HG02938 (cell line): ENCODE results near the gene LRRTM1.

ENCODE experiments used
- ATAC-seq: cut with Tn5 transposase; IDR thresholded peaks from one replicate; pipeline ENCODE4 v1.9.1; 2021; ENCODE audit warnings: mild to moderate bottlenecking, moderate library complexity; ENCODE audit not compliant: unreplicated experiment

The LRRTM1 gene, protein sequence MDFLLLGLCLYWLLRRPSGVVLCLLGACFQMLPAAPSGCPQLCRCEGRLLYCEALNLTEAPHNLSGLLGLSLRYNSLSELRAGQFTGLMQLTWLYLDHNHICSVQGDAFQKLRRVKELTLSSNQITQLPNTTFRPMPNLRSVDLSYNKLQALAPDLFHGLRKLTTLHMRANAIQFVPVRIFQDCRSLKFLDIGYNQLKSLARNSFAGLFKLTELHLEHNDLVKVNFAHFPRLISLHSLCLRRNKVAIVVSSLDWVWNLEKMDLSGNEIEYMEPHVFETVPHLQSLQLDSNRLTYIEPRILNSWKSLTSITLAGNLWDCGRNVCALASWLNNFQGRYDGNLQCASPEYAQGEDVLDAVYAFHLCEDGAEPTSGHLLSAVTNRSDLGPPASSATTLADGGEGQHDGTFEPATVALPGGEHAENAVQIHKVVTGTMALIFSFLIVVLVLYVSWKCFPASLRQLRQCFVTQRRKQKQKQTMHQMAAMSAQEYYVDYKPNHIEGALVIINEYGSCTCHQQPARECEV

DNA sequence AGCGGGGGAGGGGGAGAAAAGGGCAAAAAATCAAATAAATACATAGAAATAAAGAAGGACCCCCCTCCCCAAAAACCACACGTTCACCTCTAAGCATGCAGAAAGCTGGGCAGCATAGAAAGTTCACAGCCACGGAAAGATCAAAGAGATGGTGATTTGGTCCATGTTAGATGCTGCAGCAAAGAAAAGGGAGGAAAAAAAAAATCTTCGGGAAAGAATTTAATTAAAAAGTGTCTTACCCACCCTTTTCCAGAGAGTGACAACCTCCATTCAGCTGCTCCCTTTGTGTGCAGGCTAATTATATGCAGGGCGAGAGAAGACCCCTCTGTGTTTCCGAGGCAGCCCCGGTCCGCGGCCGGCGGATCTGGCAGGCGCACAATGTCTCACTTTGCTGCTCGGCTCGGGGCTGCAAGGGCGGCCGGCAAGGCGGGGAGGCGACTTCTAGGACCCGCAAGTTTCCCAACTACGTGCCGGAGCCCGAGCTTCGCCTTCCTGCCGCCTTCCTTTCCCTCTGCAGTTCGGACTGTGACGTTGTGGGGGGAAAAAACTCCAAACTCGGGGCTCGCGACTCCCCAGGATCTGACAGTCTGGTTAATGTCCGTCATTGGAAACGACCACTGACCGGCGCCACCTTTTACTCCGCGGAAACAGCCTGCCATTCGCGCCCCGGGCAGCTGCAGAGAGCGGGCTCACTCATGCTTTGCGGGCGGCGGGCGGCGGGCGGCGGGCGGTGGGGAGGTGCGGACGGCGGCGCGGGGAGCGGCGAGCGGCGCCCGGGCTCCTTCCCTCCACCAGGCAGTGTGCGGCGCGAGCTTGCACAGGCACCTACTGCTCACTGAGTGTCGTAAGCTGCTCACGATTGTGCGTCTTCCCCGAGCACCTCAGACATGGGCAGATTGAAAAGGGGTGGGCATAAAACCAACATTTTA is at the start of gene LRRTM1:
TSS of gene LRRTM1 (minus strand) at position 844 of the 929 bp plus-strand sequence. CDS start 933 bp downstream, outside the sequence.
- ATAC-seq = no peak

DNA sequence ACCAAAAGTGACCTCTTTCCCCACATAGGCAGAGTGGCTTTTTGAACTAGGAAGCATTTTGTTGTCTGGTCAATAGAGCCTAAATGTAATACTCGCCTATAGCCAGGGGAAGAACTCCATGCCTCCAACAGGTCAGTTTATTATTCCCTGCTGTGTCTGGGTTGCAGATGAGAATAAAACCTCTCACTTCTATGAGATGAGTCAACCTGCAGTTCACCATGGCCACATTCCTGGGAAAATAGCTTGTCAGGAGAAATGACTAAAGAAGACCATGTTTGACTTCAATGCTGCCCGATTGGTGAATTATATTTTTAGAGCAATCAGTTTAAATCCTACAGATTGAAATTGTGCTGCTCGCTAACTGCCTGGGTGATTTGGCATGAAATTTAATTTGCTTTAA is 46.7 kb upstream of the LRRTM1 start:
- ATAC-seq = no peak

DNA sequence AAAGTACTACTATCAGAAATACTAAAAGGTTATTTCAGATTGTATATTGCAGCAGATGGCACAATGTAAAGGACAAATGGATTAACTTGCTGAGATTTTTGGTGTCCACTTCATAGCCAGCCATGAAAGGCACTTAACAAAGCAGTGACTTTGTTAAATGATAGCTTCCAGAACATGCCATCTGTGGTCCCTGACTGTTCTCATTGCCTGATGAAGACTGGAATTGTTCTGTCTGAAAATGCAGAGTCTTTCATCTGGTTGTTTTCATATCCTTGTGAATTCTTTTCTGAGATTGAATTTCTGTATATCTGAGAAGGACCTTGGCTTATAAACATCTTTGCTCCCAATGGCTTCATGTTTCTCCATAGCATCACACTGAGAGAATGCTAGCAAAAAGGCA is 44.4 kb upstream of the LRRTM1 start:
- ATAC-seq = no peak

DNA sequence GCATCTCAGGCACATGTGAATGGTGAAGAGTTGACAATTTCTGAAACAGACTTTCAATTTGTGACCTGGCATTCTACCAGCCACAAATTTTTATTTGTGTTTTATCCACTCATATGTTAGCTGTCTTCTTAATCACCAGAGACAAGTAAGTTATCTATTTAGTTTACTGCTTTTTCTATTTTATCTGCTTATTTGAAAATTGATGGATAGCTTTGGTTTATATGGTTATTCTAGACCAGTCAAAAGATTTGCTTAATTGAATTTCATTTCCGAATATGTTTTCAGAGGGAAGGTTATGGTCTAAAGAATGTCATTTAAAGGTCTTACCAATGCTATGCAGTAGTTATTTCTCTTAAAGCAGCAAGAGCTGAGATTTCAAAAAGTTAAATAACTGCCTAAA is 43.5 kb upstream of the LRRTM1 start:
- no peak for ATAC-seq

GRCh38 chr2:80340022-80340421 is 35.5 kb upstream of the LRRTM1 start:
- no peak for ATAC-seq

DNA sequence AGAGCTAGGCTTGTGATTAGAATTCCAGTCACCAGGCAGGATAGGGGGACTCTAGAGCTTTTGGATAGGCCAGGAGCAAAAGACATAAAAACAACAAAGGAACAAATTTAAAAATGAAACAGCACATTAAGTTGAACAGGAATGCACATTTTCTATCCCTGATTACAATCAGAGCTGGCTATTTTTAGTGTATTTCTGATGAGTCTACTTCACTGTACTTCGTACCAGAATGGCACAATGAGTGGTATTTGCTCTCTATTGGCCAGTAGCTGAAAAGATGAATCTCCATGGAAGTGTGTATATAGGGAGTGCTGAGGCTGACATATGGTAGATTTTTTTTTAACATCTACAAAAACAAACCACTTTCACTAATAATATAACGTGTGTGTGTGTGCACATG is 34.2 kb upstream of the LRRTM1 start:
- no peak for ATAC-seq

DNA sequence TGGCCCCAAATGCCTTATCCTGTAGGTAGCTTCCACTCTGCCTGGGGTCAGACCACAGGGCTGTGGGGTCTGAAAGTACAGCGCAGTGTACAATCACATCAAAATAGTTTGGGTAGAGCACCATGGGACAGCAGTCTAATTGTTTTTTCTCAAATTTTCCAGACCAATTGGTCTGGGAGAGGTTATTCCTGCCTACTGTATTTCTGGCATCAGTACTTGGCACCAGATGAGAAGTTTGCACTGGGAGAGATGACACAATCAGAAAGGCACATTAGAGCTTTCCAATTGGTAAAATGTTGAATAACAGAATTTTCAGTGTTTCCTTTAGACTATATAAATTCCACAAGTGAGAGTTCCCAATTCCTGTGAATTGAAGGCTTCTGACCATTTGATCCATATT is 30.9 kb upstream of the LRRTM1 start:
- ATAC-seq = no peak

- ATAC-seq = no peak
Observed at GRCh38 chr2:80333886-80334285, 29.3 kb upstream of the LRRTM1 start.

DNA sequence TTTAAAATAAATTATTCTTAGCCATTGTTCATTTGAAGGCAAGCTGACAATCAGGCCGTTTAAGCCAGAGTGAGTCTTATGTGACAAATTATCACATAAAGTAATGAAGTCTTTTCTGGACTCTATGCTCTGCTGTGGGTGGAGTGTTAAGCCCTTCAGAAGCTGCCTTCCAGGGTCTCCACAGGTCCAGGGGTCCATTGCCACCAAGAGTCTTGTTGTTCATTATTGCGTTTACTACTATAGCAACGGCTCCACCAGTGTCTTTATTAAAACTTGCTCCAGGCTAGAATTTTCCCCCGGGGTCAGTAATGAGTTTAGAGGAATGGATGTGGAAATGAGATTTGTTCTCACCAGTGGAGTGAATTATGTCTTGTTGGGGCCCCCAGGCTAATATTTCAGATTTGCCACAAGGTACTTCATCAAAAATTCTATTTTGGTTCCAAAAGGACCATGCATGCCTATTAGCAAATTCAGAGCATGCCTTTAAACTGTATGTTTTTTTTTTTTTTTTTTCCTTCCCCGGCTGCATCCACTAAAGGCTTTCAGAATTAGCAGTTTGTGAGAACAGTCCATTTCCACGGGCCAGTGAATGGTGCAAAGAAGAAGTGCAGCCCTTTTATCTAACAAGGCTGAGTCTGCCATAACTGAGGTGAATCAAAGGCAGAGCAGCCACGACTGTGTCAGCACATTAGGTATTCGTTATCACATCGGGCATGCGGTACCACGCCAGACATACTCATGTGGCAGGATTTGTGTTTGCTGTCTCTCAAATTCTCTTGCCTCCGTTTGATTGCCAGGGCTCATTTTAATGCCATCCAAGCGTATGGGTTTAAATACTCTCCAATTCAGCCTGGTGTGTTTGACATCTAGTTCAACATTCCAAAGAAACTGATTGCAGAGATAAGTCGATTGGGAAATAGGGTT is 26.2 kb upstream of the LRRTM1 start:
- ATAC-seq = no peak

- no peak for ATAC-seq
Observed at GRCh38 chr2:80329491-80329890, 24.9 kb upstream of the LRRTM1 start.

- no peak for ATAC-seq
Observed at GRCh38 chr2:80328159-80328571, 23.6 kb upstream of the LRRTM1 start.

DNA sequence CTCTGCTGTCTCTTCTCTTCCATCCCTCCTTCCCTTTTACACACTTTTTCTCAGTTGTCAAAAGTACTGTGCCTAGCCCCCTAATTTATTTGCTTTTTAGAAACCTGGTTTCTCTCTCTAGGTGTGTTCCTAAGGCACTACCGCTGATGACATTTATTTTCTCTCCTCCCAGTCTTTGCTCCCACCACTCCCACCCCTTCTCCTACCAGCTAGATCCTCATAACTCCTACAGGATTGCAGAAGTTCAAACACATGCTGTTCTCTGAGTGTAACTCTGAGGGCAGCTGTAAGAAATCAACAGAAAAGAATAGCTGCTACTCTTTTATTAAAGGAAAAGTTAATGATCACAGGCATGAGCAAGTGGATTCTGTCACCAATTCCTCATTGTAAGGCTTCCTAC is 22.3 kb upstream of the LRRTM1 start:
- ATAC-seq = no peak

- no peak for ATAC-seq
Observed at GRCh38 chr2:80326214-80326613, 21.7 kb upstream of the LRRTM1 start.

- ATAC-seq = no peak
Observed at GRCh38 chr2:80324525-80324924, 20.0 kb upstream of the LRRTM1 start.

- ATAC-seq = no peak
Observed at GRCh38 chr2:80323610-80324009, 19.1 kb upstream of the LRRTM1 start.

- no peak for ATAC-seq
Observed at GRCh38 chr2:80322958-80323357, 18.4 kb upstream of the LRRTM1 start.

DNA sequence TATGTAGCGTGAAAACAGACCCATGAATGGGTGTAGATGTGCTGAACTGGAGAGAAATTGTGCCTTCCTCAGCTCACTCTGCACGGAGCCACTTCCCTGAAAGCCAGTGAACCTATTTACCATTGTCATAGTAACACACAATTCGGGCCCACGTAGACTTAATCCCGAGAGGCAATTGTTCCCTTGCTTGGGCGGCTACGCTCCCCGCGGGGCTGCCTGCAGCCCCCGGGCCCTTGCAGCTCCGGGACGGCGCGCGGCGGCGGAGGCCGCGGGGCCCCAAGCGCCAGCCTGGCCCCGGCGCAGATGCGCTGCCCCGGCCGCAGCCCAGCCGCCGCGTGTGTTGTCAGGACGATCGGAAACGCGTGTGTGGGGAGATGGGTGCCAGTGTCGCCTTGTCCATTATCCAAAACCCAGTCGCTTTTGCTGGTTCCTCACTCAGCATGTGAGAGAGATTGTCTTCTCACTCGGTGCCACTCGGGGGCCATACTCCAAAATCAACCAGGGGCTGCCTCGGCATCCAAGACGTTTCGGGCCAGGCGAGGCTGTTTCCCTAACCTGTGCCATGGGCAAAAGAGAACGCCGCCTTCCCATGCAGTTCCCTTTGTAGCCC is 17.9 kb upstream of the LRRTM1 start:
- ATAC-seq = no peak

DNA sequence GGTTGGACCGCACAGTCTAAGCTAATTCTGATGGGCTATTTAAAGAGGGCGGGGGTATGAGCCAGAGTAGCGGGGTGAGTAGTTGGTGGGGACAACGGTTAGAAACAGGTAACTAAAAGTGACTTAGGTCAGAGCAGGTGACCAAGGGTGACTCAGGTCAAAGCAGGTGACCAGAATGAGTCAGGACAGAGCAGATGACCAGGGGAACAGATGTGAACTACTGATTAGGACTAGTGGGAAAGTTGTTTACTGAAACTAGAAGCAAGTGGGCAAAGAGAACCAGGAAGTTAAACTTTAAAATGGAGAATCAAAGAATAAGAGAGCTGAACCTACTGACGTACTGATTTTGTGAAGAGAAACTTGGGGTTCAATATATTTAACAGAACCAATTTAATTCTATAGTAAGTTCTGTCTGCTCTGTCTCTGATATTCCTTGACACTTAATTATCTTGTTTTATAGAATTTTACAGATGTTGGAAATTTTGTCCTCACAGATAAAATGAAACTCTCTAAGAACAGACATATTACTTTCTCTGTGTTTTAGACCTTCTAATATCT is 7.8 kb upstream of the LRRTM1 start:
- ATAC-seq = no peak

- ATAC-seq = no peak
Observed at GRCh38 chr2:80311304-80311703, 6.8 kb upstream of the LRRTM1 start.
